GM21825 (cell line): Measurements from ENCODE around the gene TM4SF1.

Experiments used
- ATAC-seq: cut with Tn5 transposase; IDR thresholded peaks from one replicate; pipeline ENCODE4 v1.9.1; 2021; ENCODE audit warnings: mild to moderate bottlenecking, moderate library complexity; ENCODE audit not compliant: unreplicated experiment

The TM4SF1 gene, protein sequence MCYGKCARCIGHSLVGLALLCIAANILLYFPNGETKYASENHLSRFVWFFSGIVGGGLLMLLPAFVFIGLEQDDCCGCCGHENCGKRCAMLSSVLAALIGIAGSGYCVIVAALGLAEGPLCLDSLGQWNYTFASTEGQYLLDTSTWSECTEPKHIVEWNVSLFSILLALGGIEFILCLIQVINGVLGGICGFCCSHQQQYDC

DNA sequence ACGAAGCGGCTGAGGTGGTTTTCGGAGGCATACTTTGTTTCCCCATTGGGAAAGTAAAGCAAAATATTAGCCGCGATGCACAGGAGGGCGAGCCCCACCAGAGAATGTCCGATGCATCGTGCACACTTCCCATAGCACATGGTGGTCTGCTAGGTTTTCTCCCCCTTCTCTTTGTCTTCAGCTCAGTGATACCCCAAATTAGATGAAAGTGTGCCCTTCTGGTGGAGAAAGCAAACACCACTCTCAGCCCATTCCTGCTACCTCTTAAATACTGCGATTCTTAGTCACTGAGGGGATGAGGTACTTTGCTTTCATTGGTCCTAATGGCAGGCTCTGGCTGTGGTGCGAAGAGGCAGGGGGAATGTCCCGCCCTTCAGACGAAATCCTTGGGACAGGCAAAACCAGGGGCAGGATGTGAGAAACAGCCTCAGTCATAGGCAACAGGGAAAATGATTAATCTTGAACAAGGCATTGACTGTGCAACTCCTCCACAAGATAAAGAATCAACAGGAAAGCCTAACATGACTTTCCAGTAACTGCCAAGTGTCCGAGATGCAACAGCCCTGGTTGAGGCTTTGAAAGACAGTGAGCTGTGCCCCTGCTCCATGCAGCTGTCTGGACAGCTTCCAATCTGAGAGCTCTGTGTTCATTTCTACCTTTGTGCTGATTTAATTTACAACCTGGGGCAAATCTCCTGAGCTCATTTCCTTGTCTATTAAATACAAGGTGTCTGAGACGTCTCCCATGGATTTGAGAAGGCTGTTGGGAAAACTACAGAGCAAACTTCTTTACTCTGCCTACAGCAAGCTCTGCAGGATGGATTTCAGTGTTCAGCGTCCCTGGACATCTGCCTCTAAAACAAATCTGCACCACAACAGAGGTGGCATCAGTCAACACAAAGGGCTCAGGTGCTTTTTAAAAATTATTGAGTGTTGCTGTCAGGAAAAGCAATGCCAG, at the start of gene TM4SF1:
TM4SF1 (minus strand) TSS at position 242 of the 957 bp plus-strand sequence; CDS start at position 140, 102 bp downstream.
- ATAC-seq = no peak

DNA sequence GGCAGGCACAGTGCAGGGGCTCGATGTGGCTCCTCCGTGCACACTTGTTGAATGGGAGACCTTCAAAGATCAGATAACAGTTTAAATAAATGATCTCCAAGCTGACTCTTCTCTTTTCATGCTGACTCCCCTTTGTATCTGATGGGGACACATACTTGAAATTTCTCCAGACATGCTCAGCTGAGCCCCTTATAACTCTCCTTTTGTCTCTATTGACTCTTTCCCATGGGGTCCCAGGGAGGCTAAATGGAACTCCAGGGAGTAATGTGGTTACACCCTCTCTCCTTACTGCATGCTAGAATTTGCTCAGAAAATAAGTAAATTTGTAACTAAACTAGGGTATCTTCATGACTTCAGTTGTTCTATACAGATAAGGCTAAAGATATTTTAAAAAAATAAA, 48.9 kb upstream of the TM4SF1 start:
- ATAC-seq = no peak

DNA sequence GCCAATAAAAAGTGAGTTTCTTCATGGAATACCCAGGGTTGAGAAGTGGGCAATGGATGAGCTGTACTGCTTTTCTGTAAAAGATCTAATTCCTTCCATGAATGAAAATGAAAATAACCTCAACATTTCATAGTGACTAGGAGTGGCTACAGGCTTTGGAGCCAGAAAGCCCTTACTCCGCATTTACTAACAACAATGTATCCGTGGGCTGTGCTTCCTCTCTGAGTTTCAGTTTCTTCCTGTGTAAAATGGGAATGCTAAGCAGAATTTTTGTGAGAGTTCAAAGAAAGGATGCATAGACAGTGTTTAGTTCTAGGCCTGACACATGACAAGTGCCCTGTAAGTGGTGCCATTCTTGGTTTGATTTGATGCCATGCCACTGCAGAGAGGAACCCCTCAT, 47.5 kb upstream of the TM4SF1 start:
- ATAC-seq = no peak

DNA sequence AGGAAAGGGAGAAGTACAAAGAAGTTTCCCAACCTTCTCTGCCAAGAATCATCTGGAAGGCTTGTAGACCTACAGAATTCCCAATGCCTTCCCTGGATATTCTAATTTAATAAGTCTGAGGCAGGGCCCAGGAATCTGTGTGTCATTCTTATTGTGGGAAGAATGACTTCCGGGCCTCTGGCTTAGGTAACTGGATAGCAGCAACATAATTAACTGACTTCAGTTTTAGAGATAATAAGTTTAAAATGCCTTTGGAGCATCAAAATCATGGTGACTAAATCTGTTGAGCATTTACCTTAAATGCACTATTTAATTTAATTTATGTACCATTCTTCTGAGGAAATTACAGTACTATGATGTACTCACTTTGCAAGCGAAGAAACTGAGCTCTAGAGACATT, 44.3 kb upstream of the TM4SF1 start:
- ATAC-seq = no peak

DNA sequence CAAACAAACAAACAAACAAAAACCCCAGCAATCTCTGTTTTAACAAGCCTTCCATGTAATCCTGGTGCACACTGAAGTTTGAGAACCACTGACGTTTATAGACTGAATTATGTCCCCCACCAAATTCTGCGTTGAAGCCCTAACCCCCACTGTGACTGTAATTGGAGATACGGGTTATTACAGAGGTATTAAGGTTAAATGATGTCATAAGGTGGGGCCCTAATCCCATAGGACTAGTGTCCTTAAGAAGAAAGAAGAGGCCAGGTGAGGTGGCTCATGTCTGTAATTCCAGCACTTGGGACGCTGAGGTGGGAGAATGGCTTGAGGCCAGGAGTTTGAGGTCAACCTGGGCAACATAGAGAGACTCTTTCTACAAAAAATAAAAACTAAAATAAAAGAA, 42.4 kb upstream of the TM4SF1 start:
- ATAC-seq = no peak

DNA sequence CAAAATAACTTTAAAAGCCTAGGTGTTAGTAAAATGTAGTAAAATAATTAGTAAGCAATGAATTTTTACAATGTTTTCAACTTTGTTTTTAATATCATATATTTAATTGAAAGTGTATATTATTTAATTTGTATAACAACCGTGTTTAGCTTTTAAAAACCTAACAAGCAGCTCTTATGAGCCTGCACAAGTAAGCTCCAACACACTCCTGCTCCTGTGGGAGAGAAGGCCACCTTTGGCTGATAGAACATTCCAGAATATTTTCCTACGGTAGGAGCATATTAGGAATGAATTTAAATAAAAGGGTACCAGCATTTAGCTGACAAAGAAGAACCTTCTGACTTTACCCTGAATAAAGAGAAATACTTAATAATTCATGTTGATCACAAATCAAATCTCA, 40.3 kb upstream of the TM4SF1 start:
- no peak for ATAC-seq

DNA sequence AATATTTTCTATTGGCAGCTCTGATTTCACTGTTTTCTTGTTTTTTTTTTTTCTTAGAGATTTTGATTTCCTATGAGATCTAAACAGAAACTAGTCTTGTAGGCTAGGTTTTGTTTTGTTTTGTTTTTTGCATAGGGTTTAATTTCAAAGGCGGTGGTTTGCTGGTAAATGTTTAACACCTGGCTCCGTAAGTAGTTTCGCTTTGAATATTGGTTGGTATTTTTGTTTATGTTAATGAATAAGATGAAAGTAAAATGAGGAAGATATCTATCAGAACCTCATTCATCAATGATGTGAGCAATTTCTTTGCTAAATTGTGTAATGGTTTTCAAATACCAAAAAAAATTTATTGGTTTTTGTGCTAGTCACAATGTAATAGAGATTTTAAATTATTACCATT, 39.7 kb upstream of the TM4SF1 start:
- peak; percentile 90 for ATAC-seq

DNA sequence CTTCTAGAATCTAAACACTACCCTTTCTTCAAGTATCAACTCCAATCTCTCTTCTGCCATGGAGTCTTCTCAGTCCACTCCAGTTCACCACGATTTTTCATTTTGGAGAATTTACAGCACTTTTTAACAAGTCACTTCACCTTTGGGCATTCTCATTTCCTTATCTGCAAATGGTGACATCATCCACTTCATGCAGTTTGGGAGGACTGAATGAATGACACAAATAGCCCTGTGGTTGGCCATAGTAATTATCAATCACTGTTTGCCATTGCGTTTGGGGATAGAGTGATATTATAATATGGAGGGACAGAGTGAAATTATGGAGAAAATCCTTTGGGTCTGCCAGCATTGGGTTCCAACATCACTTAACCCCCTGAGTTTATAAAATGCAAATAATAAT, 38.0 kb upstream of the TM4SF1 start:
- ATAC-seq = no peak

DNA sequence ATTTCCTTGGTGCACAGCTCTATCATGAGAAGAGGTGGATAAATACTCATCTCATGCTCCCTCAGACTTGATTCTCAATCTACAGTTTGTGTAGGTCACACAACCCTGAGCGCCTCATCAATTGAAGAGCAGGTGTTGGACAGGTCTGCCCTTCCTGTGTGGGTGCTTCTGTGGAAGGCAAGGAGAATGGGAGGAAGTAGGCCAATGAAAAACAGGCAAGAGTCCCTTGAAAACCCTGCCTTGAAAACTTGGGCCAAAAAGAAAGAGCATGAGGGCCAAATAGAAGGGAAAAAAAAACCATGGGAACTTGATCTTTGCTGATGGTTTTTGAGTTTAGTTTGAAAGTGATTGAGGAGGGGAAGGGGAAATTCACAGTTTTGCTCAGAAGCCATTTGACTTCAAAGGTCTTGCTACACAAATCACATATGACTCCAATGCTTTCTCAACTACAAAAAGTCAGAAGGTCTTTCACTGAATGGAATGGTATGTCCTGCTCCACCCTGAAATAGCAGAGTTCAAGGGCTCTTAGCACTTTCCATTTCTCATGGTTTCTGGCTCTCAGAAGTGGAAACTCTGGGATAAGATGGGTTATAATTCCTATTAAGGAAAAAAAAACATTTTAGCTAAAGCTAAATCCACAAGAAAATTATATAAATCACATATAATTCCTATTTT, 37.2 kb upstream of the TM4SF1 start:
- no peak for ATAC-seq

DNA sequence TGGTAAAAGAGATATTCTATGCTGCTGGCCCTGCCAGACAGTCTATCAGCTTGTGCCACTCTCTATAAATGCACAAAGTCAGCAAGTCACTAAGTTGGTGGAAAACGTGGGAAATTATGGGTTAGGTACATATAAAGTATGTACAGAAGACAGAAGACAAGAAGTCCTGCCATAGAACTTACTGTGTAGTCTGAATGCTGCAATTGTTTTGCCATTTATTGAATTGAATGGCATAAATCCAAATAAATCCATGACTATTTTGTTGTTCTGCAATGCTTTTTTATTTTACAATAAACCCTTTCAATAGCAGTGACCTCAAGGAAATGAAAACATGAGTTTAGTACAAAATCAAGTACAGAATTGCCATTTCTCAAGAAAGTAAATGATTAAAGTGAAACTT, 34.1 kb upstream of the TM4SF1 start:
- ATAC-seq = no peak

DNA sequence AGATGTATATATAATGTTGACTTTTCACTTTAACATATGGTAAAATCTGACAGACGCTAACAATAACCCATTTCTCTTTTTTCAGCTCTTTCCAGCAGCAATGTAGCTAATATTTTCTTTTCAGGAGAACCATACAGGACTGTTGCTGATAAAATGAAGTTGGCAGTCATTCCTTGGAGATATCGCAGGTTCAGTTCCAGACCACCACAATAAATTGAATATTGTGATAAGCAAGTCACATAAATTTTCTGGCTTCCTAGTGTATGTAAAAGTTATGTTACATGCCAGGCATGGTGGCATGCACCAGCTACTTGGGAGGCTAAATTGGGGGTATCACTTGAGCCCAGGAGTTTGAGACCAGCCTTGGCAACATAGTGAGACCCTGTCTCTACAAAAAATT, 31.9 kb upstream of the TM4SF1 start:
- ATAC-seq = no peak

DNA sequence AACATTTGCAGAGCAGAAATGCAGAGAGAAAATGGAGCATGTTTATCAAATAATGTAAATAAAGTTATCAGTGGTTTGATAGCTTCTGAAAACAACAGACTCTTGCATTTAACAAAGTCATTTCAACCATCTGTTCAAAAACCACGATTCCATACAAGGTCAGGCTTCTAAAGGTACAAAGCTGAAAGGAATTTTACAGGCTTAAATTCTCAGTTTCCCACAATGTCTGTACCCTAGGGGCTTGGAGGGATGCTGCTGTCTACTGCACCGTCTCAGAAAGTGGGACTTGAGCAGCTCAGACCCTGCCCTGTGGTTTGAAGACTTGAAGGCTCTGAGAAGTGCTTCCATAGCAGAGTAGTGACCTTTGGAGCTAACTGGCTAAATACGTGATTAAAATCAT, 30.4 kb upstream of the TM4SF1 start:
- no peak for ATAC-seq

DNA sequence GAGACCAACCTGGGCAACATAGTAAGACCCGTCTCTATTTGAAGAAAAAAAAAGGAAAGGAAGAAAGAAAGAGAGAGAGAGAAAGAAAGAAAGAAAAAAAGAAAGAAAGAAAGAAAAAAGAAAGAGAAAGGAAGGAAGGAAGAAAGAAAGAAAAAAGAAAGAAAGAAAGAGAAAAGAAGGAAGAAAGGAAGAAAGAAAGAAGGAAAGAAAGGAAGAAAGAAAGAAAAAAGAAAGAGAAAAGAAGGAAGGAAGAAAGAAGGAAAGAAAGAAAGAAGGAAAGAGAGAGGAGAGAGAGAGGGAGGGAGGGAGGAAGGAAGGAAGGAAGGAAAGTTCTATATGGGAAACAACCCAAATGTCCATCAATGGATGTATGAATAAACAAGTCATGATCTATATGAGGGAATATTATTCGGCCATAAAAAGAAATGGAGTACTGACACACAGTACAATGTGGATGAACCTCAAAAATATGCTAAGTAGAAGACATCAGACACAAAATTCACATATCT, 28.8 kb upstream of the TM4SF1 start:
- ATAC-seq = no peak

DNA sequence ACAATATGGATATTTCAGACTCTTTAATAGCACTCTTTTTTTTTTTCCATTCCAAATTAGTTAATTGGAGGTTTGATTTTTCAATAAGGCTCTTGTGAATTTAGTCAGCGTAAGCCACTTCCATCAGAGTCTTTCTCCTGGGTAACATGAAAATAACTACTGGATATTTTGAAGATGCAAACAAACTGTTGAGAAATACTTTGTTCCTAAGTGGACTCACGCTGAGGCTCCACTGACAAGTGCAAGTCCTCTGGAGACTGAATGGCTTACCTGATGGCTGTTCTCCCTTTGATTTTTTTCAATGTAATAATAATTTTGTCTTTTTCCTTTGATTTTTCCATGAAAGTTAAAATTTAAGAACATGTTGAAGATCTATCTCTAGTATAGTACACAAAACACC, 26.0 kb upstream of the TM4SF1 start:
- no peak for ATAC-seq

DNA sequence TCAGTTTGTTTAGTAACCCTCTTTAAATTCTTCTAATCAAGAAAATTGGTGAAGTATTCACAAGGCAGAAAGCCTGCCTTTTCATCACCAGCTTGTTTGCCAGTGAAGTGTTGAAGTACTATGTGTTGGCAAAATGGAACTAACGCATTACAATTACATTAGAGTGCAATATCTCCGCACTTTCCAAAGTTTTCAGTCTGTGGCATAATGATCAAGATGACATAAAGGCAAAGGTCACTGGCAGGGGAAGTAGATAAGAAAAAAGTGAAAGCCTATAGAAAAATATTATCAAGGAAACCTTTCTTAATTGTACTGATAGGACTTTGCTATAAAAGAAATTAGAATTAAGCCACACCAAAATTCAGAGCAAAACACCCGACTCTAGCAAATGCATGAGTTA, 25.0 kb upstream of the TM4SF1 start:
- ATAC-seq = no peak

DNA sequence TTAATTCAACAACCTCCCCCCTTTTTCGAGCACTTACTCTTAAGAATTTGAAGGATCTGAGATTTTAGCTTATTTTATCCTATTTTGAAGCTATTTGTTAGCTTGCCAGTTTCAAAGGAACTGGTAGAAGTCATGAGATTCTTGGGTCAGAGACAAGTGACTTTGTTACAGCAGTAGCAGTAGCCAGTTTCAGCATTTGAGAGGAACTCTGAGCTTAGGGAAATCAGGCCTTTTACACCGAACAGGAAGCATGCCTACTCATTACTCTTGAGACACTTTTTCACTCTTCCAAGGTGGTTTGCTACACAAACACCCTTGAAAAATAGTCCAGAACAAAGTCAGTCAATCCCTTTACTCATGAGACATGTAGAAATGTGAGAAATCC, 24.5 kb upstream of the TM4SF1 start:
- no peak for ATAC-seq

DNA sequence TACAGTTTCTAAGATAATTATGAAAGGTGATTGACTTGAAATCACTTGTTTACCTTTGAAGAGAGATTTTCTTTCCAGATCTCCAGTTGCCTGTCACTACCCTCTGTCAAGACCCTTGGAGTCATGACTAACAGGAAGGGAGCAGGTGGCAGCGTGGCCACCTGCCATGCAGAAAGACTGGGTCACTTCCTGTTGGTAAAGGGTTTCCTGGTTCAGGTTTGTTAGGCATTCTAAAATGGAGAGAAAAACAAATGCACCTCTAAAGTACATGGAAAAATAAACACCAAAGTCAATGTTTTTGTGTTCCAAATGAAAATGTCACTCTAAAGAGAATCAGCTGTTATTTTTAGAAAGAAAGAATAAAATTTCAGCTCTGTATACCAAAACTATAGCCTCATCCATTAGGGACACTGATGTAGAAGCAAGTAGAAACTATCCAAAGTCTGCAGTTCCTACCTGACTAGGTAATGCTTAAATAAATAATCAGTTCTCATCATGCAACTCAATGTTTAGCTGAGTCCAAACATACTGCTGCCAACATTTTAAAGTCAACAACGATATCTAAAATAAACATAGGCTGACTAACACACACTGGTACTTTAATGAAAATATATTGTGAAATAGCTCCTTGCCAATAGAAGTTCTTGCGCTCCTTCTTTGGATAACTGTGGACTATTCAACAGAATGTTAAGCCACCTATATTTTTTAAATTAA, 23.9 kb upstream of the TM4SF1 start:
- no peak for ATAC-seq

DNA sequence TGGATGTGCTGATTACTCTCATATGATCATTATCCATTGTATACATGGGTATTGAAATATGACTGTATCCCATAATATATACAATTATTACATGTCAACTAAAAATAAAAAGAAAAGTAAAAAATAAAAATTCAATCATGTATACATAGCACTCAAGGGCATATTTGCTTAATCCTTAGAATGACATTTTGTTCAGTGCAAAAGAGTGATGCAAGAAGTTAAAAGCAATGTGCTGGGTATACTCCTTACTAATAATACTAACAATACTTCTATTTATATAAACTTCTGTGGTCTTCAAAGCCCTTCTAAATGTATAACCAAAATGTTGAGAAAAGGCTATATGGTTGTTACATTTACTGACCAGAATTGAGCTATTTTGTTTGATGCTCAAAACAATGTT, 23.2 kb upstream of the TM4SF1 start:
- no peak for ATAC-seq

DNA sequence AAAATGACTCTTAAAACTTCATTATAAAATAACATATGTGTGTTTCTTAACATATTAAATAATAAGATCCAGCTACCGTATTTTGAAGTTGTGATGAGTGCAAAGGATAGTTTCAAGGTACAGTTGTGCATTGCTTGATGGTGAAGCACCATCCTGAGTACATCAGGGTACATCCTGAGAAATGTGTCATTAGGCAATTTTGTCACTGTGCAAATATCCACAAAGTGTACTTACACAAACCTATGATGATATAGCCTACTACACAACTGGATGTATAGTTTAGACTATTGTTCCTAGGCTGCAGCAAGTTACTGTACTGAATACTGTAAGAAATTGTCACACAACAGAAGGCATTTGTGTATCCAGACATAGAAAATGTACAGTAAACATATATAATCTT, 20.8 kb upstream of the TM4SF1 start:
- ATAC-seq = no peak

DNA sequence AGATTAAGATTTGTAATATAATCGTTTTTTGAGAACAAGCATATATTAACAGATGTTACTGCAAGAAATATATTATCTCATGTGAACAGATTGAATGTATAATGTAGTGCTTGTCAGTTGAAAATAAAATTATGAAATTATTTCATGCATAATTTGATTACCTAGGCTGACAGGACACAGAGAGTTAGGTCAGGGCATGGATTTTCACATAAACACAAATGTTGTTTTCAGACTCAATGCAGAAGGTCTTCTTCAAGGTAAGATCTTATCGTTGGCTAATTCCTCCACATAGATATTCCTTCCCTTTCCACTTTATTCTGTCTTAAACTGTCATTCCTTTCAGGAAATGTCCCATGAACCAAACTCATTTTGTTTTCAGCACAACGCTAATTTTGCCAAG, 20.1 kb upstream of the TM4SF1 start:
- no peak for ATAC-seq

DNA sequence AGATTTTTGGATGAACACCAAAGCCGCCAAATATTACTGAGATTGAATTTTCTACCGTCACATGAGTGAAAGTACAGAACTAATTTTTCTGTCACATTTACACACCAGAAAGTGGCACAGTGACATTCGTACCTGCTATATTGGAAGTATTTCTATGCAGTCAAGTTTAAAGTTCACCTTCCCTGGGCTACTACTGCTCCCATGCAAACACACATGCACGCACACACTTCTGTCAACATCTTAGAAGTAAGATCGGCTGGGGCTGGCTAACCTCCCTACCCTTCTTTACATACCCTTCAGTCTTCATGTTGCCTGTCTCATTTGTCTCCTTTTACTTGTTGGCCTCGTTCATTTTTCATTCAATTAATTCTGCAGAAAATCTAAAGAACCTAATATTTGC, 19.0 kb upstream of the TM4SF1 start:
- no peak for ATAC-seq
